Loucy (cell line): Measurements from ENCODE around the gene PRKCE.

Experiments used
- CTCF ChIP-seq: fragments of 200-600 bp; sonication (generic); conservative IDR thresholded peaks from 2 replicates; pipeline ENCODE4 v1.5.1; 2014; ENCODE audit warnings: mild to moderate bottlenecking, antibody characterized with exemption, low read length
- EZH2phosphoT487 ChIP-seq: fragments of 200-600 bp; IDR thresholded peaks from 2 replicates; pipeline ENCODE4 v1.6.1; 2018; ENCODE audit warnings: antibody characterized with exemption, mild to moderate bottlenecking, moderate library complexity, borderline replicate concordance

- no peak for TF ChIP-seq CTCF
- TF ChIP-seq EZH2phosphoT487, result no peak
Observed at GRCh38 chr2:46142546-46143428, 491.3 kb downstream of the PRKCE start.
